Measurements from ENCODE around the gene UNC5A. TPM values are rescaled to one million over a fixed set of nuclear protein-coding genes. Genes with fewer than 3 reads are reported as not detected.

The UNC5A gene
- total and polyA plus RNA-seq, 2 of the 8 experiments (the other 6 are each of a cell fraction or from before 2014, with no cell fraction given): 4.0 to 7.6 TPM

DNA sequence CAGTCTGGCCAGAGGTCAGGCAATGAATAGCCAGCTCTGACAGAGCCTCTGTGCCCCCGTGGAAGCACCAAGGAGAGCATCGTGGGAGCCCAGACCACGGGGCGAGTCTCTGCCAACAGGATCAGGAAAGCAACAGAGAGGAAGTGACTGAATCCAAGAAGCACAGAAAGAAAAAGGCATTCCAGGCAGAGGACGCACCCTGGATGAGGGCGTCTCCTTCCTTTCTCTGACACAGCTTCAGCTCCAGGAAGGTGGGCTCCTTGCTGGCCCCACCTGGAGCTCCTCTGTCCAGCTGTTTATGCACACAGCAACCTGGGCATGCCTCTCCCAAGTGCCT is 72.2 kb downstream of the UNC5A start:
- no peak overlapping the region for H2BK12ac ChIP-seq (ENCODE audit: low read depth, low read length)
- no peaks in the 10 kb centered on the region for H3K36me3 ChIP-seq (ENCODE audit: control insufficient read depth in 2 of 4, insufficient read depth in 4 of 4, low read length in 3 of 4)
- no peak overlapping the region for H3K9ac ChIP-seq (replicated peaks in 1 of 4; ENCODE audit: extremely low read depth in 1 of 4, low read depth in 3 of 4, low read length in 3 of 4)
- H2AK5ac ChIP-seq (ENCODE audit: low read depth, low read length): no peak overlapping the region
- H3K79me1 ChIP-seq (ENCODE audit: low read depth, low read length): no peaks in the 10 kb centered on the region
- H3K14ac ChIP-seq (ENCODE audit: insufficient read length): no peak overlapping the region
- H4K8ac ChIP-seq (ENCODE audit: extremely low read depth, insufficient read depth, low read length): no peak overlapping the region
- no peak overlapping the region for H3K23ac ChIP-seq (ENCODE audit: insufficient read length)
- CTCF ChIA-PET (ENCODE audit: partially characterized antibody): interaction anchor here (0.7 to 5.4 kb wide), 11 partner anchors 9 to 225 kb away, joined by 3 to 34 read pairs (median 3); no protein-coding TSS in a partner anchor
- no peaks in the 10 kb centered on the region for H3K23me2 ChIP-seq (ENCODE audit: low read depth, low read length)
- H2BK120ac ChIP-seq (replicated peaks; ENCODE audit: low read depth, low read length): no peak overlapping the region
- H4K5ac ChIP-seq (ENCODE audit: insufficient read length, low read depth, low read length): no peak overlapping the region
- H3K79me2 ChIP-seq (ENCODE audit: control insufficient read depth in 1 of 2, insufficient read depth in 2 of 2, low read length in 2 of 2): no peaks in the 10 kb centered on the region
- no peak for DNase-seq (ENCODE audit: low read depth in 1 of 2, low spot score in 2 of 2)
- H4K20me1 ChIP-seq (replicated peaks in 1 of 2; ENCODE audit: control insufficient read depth in 1 of 2, insufficient read depth in 2 of 2, low read length in 2 of 2): no peaks in the 10 kb centered on the region
- no peaks in the 10 kb centered on the region for H3K27me3 ChIP-seq (replicated peaks in 1 of 4; ENCODE audit: control insufficient read depth in 3 of 4, extremely low read depth in 1 of 4, insufficient read depth in 3 of 4, low read length in 3 of 4)
- no peak overlapping the region for H3K4ac ChIP-seq (replicated peaks; ENCODE audit: insufficient read length, low read depth, low read length)
- no peak overlapping the region for H3K18ac ChIP-seq (ENCODE audit: extremely low read depth, low read length)
- no peak overlapping the region for H3K4me3 ChIP-seq (ENCODE audit: extremely low read depth in 1 of 4, insufficient read depth in 2 of 4, low read depth in 3 of 4, low read length in 4 of 4)
- H3K27ac ChIP-seq (ENCODE audit: low read depth, low read length): no peak overlapping the region
- H3K9me3 ChIP-seq (ENCODE audit: insufficient read depth in 2 of 2, low read depth in 1 of 2, low read length in 1 of 2): no peaks in the 10 kb centered on the region
- no peak overlapping the region for H2BK5ac ChIP-seq (ENCODE audit: low read depth, low read length)
- POLR2A ChIA-PET (ENCODE audit: partially characterized antibody): interaction anchor here (0.7 kb wide), 1 partner anchor 16 kb away, joined by 3 read pairs; the partner anchor contains the start of gene HK3
- H3K4me1 ChIP-seq (replicated peaks in 1 of 4; ENCODE audit: control insufficient read depth in 3 of 4, insufficient read depth in 4 of 4, low read length in 3 of 4): peaks cover 0 to 3% (median 0%) of the 10 kb centered on the region in 4 experiments; a peak in 2 of 7 replicates
- FAIRE-seq: no peak
- no peak overlapping the region for H2BK20ac ChIP-seq (ENCODE audit: low read length)
- H3K4me2 ChIP-seq (ENCODE audit: insufficient read depth in 1 of 2, low read depth in 2 of 2, low read length in 2 of 2): no peak overlapping the region
- no peak overlapping the region for H4K91ac ChIP-seq (replicated peaks; ENCODE audit: insufficient read length, low read length)
- no peak overlapping the region for H2AFZ ChIP-seq (ENCODE audit: low read length)
- WGBS, 2 experiments (ENCODE audit: extremely low coverage in 1 of 2, insufficient coverage in 1 of 2, insufficient read length in 1 of 2, insufficient replicate concordance in 2 of 2, low coverage in 1 of 2, low lambda C conversion rate in 2 of 2, missing lambda C conversion rate in 1 of 2): 89% methylated on average over 6 of the region's 6 CpGs; no CpG with 5 or more reads in 1 of the 2 experiments
- no peak overlapping the region for H3K56ac ChIP-seq (replicated peaks; ENCODE audit: insufficient read length, low read depth, low read length)
- H2BK15ac ChIP-seq (ENCODE audit: low read length): no peak overlapping the region
- TF ChIP-seq ASH2L (IDR thresholded peaks at IDR 0.05; ENCODE audit: low read length) (no peak), HDAC6 (IDR thresholded peaks at IDR 0.05; ENCODE audit: low read depth, low read length) (no peak), CHD2 (IDR thresholded peaks at IDR 0.05; ENCODE audit: low read length) (no peak), GABPA (IDR thresholded peaks at IDR 0.05; ENCODE audit: borderline replicate concordance, insufficient read depth, low read length) (no peak), EZH2 (IDR thresholded peaks at IDR 0.05; ENCODE audit: low read depth, low read length, severe bottlenecking) (no peak), TBP (IDR thresholded peaks at IDR 0.05; ENCODE audit: low read depth, low read length) (no peak), KDM5A (IDR thresholded peaks at IDR 0.05; ENCODE audit: low read length) (no peak), TAF7 (optimal IDR thresholded peaks at IDR 0.05; ENCODE audit: borderline replicate concordance, low read depth, low read length) (no peak), SP2 (IDR thresholded peaks at IDR 0.05; ENCODE audit: low read length) (no peak), JUN (IDR thresholded peaks at IDR 0.05; ENCODE audit: low read depth, low read length) (no peak), SIRT6 (IDR thresholded peaks at IDR 0.05; ENCODE audit: low read length) (no peak), RAD21 (IDR thresholded peaks at IDR 0.05 in 1 of 2, conservative IDR thresholded peaks at IDR 0.05 in 1 of 2; ENCODE audit: low read depth in 2 of 2, low read length in 2 of 2) (no peak), MAFK (IDR thresholded peaks at IDR 0.05; ENCODE audit: low read depth, low read length) (no peak), GTF2F1 (IDR thresholded peaks at IDR 0.05; ENCODE audit: borderline replicate concordance, low read depth, low read length) (no peak)
- TF ChIP-seq, protein P1, sequence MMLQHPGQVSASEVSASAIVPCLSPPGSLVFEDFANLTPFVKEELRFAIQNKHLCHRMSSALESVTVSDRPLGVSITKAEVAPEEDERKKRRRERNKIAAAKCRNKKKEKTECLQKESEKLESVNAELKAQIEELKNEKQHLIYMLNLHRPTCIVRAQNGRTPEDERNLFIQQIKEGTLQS (IDR thresholded peaks at IDR 0.05; ENCODE audit: insufficient read depth, low read depth, low read length): no peak

All from H1 (cell line).